Heart right ventricle (tissue), 16 donors: ENCODE measurements around the gene PPM1N. TPM values are rescaled to one million over a fixed set of nuclear protein-coding genes. Genes with fewer than 3 reads are reported as not detected.

Experiments used
- ATAC-seq, 8 donors: fragments of 200-7000 bp; cut with Tn5 transposase; one replicate each; pipeline ENCODE4 v1.9.1; 2020; ENCODE audit warnings: mild to moderate bottlenecking in 8 of 8, moderate library complexity in 8 of 8, moderate number of reproducible peaks in 1 of 8
- DNase-seq, 2 donors: peaks; one replicate each; pipeline ENCODE4 v3.0.0-alpha.2; 2020
- H3K27ac ChIP-seq, 10 donors: fragments of 200-600 bp; sonication (generic) in 2 of 10; one replicate each; pipeline versions ENCODE4 v1.5.0 to v1.8.0; 2020 to 2022; ENCODE audit warnings: mild to moderate bottlenecking in 3 of 10
- H3K27me3 ChIP-seq, 7 donors: fragments of 200-600 bp; one replicate each; pipeline ENCODE4 v1.8.0; 2021 to 2022; ENCODE audit warnings: mild to moderate bottlenecking in 2 of 7
- H3K36me3 ChIP-seq, 9 donors: fragments of 200-600 bp; sonication (generic) in 1 of 9; one replicate each; pipeline versions ENCODE4 v1.5.0 to v1.8.0; 2020 to 2022; ENCODE audit warnings: mild to moderate bottlenecking in 2 of 9
- H3K4me1 ChIP-seq, 9 donors: fragments of 200-600 bp; sonication (generic) in 1 of 9; one replicate each; pipeline versions ENCODE4 v1.5.0 to v1.8.0; 2020 to 2022; ENCODE audit warnings: mild to moderate bottlenecking in 4 of 9
- H3K4me3 ChIP-seq, 10 donors: fragments of 200-600 bp; sonication (generic) in 2 of 10; one replicate each; pipeline versions ENCODE4 v1.5.0 to v1.8.0; 2020 to 2022; ENCODE audit warnings: mild to moderate bottlenecking in 7 of 10, moderate library complexity in 2 of 10
- H3K9me3 ChIP-seq, 11 donors: fragments of 200-600 bp in 10 of 11; sonication (generic) in 2 of 11; one replicate each; pipeline versions ENCODE4 v1.5.0 to v1.8.0; 2013 to 2022; ENCODE audit warnings: mild to moderate bottlenecking in 2 of 11, control low read depth in 1 of 11, moderate library complexity in 1 of 11
- CTCF ChIP-seq, 9 donors: fragments of 200-600 bp; sonication (generic) in 2 of 9; IDR thresholded peaks; one replicate each; pipeline versions ENCODE4 v1.5.0 to v1.8.0; 2021 to 2022; ENCODE audit warnings: antibody characterized with exemption in 9 of 9, mild to moderate bottlenecking in 5 of 9, moderate library complexity in 1 of 9
- WGBS, 2 donors: extraction: QIAGEN DNeasy Blood & Tissue Kit; methylation state at CpG; one replicate each; pipeline ENCODE4 v1.1.7; 2013; ENCODE audit warnings: inconsistent platforms in 1 of 2; 5-methylcytosine and 5-hydroxymethylcytosine counted together
- intact Hi-C, 10 donors: fragments of 100-400 bp; cut with DNase I; formaldehyde crosslinking; loops; one replicate each; pipeline versions ENCODE4 v1.11.1 to v1.14.2; 2022
- polyA plus RNA-seq, 2 donors: library from polyadenylated mRNA; stranded (reverse); fragments of 200-250 nt; gene quantifications; one replicate each; pipeline ENCODE4 v1.2.3, GENCODE V29; 2013
- total RNA-seq, 10 donors: library from RNA; stranded (reverse); fragmentation: NEBNext Ultra II Directional in 3 of 10; extraction: Animal tissue kit (Norgen Biotek cat#: 25700) in 3 of 10; gene quantifications; one replicate each; pipeline versions ENCODE4 v1.2.1 to v1.2.4, GENCODE V29; 2021 to 2023
- donor health status: Arrhythmogenic right ventricular cardiomyopathy.
- donor health status: ischemic (EF 13 %, LVEDD 7.1; RV severe dilation, severe dysfunction).
- donor health status: healthy with polysubstance abuse.
- donor health status: DM: no; HTN: yes; CAD: no.
- donor health status: DM: no; HTN: no; CAD: no.
- donor health status: ischemic (EF 25% LVEDD 6.9; RV normal size, moderate dysfunction).
- donor health status: ischemic (EF 25% LVEDD 5.7; RV mildly dilated, moderate dysfunction).
- donor health status: healthy.
- donor health status: DM: yes; HTN: yes; CAD: no.
- donor health status: Ischemic cardiomyopathy.
- donor health status: ischemic (EF 35%, LVEDD 5.7; RV mildly dilated, moderate dysfunction).
- donor health status: nonischemic (EF 11% LVEDD 7.7; RV severe dilation, severe dysfunction).
- donor health status: DM: yes; HTN: yes; CAD: no.
- donor health status: PGD.
- donor health status: ischemic (EF 29% LVEDD 5.4; RV normal size, mild dysfunction).
- donor health status: nonischemic (EF 23%, LVEDD 6.1; RV moderate dilation, normal function).

PPM1N gene
- total and polyA plus RNA-seq, 12 donors, result 0.32 to 3.6 (median 0.57) TPM; not detected in 5

- peak overlapping the region; percentile 59 to 87 (median 72) for H3K4me3 ChIP-seq
- no peaks in the 10 kb centered on the region for H3K9me3 ChIP-seq
- H3K27me3 ChIP-seq, result no peaks in the 10 kb centered on the region
- ATAC-seq (peak; percentile 97 to 99 (median 98)), DNase-seq (peak; percentile 98 to 99)
- TF ChIP-seq CTCF (IDR thresholded peaks at IDR 0.05), result peak; percentile 67 to 86 (median 74)
- peak overlapping the region in 9 of 10 donors; percentile 76 to 86 (median 81) for H3K27ac ChIP-seq
- peaks cover 0 to 5% (median 0%) of the 10 kb centered on the region in 9 donors for H3K4me1 ChIP-seq
- intact Hi-C loops, result loop anchor here in 1 of 10 donors (2.0 kb wide), 1 partner anchor 57 kb away; no protein-coding TSS in a partner anchor
- H3K36me3 ChIP-seq, result peaks cover 0 to 9% (median 0%) of the 10 kb centered on the region in 9 donors
- 0 to 1% methylated on average over 35 of the region's 35 CpGs for WGBS, 2 donors
Observed at GRCh38 chr19:45485305-45486077, 12.8 kb upstream of the PPM1N start.

DNA sequence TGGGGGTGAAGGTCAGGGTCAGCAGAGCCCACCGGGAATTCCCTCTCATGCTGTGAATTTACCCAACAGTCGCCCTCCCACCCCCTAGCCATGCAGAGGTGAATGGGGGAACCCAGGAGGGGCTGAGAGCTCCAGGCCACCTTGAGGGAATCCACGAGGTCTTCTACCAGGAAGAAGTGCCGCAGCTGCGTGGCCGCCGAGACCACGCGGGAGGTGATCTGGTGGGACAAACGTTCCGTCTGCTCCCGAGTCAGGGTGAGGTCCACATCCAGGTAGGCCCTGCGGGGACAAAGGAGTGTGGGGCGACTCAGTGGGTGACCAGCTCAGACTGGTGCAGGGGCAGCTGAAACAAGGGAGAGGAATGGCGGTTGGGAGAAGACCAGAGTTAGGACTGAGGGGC, 9.5 kb upstream of the PPM1N start:
- Histone ChIP-seq H3K9me3 (no peaks in the 10 kb centered on the region), H3K4me3 (no peak overlapping the region), H3K4me1 (peaks cover 3 to 22% (median 16%) of the 10 kb centered on the region in 9 donors), H3K36me3 (peaks cover 0 to 9% (median 0%) of the 10 kb centered on the region in 9 donors), H3K27me3 (peaks cover 0 to 8% (median 0%) of the 10 kb centered on the region in 7 donors), H3K27ac (no peak overlapping the region)
- no peak for TF ChIP-seq CTCF (IDR thresholded peaks at IDR 0.05)
- ATAC-seq (no peak), DNase-seq (no peak)
- intact Hi-C loops, result no loop called here
- 91 to 92% methylated on average over 15 of the region's 15 CpGs for WGBS, 2 donors

DNA sequence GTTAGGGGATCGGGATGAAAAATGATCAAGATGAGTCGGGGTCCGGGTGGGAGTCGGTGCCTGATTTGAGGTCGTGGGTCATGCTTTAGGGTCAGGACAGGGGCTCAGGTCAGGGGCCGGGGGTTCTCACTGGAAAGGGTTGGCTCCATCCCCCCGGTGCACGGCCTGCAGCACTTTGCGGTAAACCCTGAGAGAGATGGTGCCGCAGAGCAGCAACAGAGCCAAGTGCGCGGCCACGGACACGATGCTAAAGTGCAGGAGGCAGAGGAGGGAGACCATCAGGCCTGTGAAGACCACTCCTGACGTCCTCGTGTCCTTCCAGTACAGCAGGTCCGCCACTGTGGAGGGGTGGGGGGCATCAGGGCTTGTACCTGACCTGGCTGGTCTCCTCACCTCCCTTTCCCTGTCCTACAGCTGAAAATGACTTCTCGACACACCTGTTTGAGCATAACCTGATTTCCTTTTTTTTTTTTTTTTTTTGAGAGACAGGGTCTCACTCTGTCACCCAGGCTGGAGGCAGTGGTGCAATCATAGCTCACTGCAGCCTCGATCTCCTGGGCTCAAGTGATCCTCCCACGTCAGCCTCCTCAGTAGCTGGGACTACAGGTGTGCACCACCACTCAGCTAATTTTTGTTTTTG, 8.9 kb upstream of the PPM1N start:
- Histone ChIP-seq H3K27ac (no peak overlapping the region), H3K27me3 (peaks cover 0 to 8% (median 0%) of the 10 kb centered on the region in 7 donors), H3K9me3 (no peaks in the 10 kb centered on the region), H3K4me1 (peaks cover 3 to 23% (median 16%) of the 10 kb centered on the region in 9 donors), H3K4me3 (no peak overlapping the region), H3K36me3 (peaks cover 0 to 9% (median 0%) of the 10 kb centered on the region in 9 donors)
- intact Hi-C loops, result no loop called here
- no peak for ATAC-seq
- no peak for DNase-seq
- no peak for TF ChIP-seq CTCF (IDR thresholded peaks at IDR 0.05)
- 92 to 93% methylated on average over 20 of the region's 20 CpGs for WGBS, 2 donors

DNA sequence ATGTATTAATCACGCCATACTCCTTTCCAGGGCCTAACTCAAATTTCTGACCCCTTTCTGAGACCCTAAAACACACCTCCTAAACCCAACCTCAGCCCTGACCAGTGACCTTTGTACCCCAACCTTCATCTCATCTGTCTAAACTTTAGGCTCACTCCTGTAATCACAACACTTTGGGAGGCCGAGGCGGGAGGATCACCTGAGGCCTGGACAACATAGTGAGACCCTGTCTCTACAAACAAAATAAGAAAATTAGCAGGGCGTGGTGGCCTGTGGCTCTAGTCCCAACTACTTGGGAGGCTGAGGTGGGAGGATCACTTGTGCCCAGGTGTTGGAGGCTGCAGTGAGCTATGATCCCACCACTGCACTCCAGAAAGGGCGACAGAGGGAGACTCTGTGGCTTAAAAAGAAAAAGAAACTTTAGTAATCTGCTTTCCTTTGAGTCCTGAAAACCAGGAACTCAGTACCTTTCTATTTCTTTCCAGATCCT, 6.1 kb upstream of the PPM1N start:
- H3K27ac ChIP-seq, result peak overlapping the region in 5 of 10 donors; percentile 54 to 87 (median 74)
- no peak for TF ChIP-seq CTCF (IDR thresholded peaks at IDR 0.05)
- no peak for ATAC-seq
- no peak for DNase-seq
- peaks cover 0 to 28% (median 0%) of the 10 kb centered on the region in 7 donors for H3K27me3 ChIP-seq
- intact Hi-C loops, result loop anchor here in 3 of 10 donors (10.0 kb wide), 1 partner anchor 153 kb away; no protein-coding TSS in a partner anchor
- WGBS, 2 donors, result 92 to 94% methylated on average over 5 of the region's 5 CpGs
- H3K4me3 ChIP-seq, result peak overlapping the region in 8 of 10 donors; percentile 61 to 73 (median 70)
- peaks cover 3 to 33% (median 27%) of the 10 kb centered on the region in 9 donors for H3K4me1 ChIP-seq
- no peaks in the 10 kb centered on the region for H3K9me3 ChIP-seq
- H3K36me3 ChIP-seq, result peaks cover 0 to 9% (median 0%) of the 10 kb centered on the region in 9 donors
